Activated CD8-positive, alpha-beta memory T cell treated with anti-CD3 and anti-CD28 coated beads, Interleukin-2, amount 50 U/mL, for 24 hours (primary cell): ENCODE data around the gene PRPF6.

Experiments
- DNase-seq: peaks from one replicate; pipeline ENCODE4 v3.0.0-alpha.2; 2020; ENCODE audit errors: extremely low read depth

Gene PRPF6

DNA sequence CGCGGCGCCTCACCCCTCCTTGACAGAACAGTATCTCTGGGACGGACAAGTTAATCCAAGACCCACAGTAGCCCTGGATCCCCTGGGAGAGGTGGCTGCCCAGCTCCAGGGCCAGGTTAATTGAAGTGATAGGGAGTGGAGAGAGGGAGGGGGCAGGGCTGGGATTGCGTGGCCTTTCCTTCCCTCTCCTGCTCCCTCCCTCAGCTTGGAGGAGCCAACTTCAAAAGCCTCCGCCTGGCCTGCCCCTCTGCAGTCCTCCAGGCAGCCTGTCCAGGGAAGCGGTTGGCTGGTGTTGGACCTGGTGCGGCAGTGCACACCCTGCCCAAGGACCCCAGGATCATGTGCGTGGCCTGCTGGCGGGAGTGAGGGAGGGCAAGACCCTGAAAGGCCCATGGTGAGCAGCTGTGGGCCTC, 55.0 kb downstream of the PRPF6 start, which contains the start of gene C20orf204:
Gene C20orf204 (plus strand): TSS at position 250 of the 413 bp plus-strand sequence. CDS start 142 bp downstream, at position 392.
- DNase-seq = no peak

DNA sequence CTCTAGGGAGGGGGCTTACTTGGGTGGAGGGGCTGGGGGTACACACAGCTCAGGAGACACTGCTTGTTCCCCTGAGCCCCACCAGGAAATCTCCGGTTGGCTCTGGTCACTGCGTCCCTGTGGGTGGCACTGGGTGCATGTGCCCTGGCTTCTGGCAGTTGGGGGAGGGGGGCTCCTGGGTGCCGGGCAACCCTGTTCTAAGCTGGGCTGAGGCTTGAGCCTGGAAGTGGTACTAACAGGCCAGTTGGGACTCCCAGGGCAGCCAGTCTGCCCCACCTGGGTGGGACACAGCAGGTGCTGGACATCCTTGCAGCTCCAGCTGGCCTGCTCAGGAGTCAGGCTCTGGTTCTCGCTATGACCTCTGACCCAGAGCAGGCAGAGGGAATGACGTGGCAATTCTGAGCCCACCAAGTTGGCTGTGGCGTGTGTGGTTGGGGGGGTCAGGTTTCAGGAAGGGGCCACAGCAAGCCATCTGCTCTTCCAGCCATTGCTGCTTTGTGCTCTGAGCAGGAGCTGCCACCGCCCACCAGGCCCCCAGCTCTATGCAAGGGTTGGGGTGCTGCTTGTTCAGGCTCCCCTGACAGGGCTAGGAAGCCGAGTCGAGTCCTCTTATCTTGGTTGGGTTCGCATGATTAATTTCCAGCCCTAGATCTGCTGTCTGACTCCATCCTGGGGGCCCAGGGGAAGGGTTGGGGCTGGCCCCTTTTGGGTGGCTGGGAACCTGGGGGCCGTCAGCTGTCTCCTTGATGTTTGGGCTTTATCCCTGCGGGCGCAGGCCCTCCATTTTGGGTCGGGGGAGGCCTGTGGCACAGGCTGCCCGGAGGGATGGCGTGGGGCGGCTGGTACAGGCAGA, 55.6 kb downstream of the PRPF6 start:
- no peak for DNase-seq

DNA sequence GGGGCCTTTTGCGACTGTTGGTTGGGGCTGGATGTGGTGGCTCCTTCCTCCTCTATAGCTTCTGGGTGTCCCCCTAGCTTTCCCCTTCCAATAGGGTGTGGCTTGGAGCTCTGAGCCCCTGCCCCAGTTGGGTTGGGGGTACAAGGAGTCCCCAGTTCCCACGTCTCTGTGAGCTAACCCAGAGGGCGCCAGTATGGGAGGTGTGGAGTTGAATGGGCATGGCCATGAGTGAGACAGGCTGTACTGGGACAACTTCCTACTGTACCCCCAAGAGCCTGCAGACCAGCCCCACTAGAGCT, 56.2 kb downstream of the PRPF6 start:
- DNase-seq = no peak

- no peak for DNase-seq
Observed at GRCh38 chr20:64037498-64038213, 56.7 kb downstream of the PRPF6 start.

GRCh38 chr20:64038224-64038564, 57.3 kb downstream of the PRPF6 start:
- no peak for DNase-seq

DNA sequence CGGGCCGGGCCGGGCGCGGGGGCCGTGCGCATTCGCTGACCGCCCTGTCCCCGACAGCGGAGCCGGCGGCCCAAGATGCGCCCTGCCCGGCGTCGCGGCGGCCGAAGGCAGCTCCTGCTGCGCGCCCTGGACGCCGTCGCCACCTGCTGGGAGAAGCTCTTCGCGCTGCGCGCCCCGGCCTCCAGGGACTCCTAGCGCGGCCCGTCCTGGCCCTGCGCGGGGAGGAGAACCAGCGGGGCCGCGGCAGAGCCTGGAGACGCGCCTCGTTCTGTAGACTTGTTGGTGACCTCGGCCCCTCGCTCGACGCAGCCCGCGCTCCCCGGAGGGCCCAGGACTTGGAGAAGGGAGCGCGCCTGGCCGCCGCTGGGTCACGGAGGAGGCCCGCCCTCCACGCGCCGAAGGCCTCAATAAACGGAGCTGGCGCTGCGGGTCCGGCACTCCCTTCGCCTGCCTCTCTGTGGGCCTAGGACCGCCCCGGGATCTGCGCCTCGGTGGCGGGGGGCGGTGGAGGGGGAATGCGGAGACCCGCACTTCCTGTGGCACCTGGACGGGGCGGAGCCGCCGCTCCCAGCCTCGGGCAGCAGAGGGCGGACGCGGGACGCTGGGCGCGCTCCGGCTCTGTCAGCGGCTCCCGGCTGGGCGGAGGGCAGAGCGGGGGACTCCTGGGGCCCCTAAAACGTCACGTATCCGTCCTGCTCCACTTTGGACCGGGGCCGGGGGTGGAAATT, 57.8 kb downstream of the PRPF6 start:
- DNase-seq = no peak

GRCh38 chr20:64039293-64040160, 58.6 kb downstream of the PRPF6 start:
- DNase-seq = no peak

GRCh38 chr20:64040231-64041039, 59.5 kb downstream of the PRPF6 start:
- no peak for DNase-seq

DNA sequence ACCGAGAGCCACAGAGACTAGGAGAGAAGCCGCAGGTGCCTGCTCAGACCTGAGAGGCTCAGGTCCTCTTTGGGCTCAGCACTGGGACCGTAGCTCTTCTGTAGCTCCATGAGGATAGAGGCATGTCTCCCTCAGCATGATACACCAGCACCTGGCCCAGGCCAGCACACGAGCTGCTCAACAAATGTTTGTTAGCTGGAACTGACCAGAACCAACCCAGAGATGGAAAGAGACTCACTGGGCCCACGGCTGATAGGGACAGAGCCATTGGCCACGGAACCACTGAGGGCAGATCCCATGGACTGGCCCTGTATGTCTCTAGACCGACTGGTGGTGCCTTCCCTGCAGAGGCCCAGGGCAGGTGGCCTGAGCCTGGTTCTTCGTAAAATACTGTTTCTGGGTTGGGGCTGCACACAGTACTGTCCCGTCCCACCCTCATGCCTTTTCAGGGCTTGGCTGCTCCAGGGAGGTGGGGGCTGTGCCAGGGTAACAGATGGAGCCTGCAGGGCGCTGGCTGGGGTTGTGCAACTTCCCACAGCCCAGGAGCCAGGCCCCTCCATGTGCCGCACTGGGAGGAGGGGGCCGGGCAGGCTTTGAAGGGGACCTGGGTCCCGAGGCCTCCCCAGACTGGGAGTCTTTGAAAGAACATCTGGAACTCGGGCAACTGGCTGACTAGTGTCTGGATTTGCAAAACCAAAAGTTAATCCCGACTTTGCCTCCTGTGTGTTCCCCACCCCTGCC, 60.3 kb downstream of the PRPF6 start:
- no peak for DNase-seq

- no peak for DNase-seq
Observed at GRCh38 chr20:64041781-64042053, 60.8 kb downstream of the PRPF6 start.

DNA sequence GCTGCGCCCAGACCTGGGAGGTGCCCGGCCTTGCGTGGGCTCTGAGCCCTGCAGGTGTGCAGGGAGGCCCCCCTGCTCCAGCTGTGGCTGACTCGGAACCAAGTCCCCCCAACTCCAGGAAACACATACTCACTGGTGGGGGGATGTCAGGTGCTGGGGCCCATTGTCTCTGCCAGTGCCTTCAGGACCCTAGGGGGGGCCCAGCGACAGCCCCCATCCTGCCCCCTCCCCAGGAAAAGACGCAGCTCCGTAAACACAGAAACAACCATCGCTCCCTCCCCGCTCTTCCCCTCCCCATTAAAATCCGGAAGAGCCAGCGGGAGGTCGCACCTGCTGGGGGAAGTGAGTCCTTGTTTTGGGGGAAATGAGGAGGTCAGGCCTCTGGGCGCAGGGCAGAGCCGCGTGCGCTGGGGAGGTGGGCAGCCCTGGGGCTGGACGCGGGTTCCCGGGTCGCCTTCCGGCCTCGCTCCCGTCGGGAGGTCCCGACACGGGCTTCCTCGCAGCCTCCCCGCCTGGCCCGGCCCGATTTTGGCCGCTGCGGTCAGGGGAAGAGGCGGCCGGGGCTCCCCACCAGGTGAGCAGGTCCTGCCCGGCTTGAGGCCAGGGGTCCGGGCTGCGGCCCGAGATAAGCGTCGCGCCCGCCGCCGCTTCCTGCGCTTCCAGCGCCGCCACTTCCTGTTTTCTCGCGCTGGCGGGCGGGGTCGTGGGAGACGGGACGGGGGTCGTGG, 61.3 kb downstream of the PRPF6 start:
- DNase-seq = no peak

- DNase-seq = no peak
Observed at GRCh38 chr20:64043768-64044167, 62.8 kb downstream of the PRPF6 start.

GRCh38 chr20:64044484-64045247, 63.7 kb downstream of the PRPF6 start:
- DNase-seq = no peak

DNA sequence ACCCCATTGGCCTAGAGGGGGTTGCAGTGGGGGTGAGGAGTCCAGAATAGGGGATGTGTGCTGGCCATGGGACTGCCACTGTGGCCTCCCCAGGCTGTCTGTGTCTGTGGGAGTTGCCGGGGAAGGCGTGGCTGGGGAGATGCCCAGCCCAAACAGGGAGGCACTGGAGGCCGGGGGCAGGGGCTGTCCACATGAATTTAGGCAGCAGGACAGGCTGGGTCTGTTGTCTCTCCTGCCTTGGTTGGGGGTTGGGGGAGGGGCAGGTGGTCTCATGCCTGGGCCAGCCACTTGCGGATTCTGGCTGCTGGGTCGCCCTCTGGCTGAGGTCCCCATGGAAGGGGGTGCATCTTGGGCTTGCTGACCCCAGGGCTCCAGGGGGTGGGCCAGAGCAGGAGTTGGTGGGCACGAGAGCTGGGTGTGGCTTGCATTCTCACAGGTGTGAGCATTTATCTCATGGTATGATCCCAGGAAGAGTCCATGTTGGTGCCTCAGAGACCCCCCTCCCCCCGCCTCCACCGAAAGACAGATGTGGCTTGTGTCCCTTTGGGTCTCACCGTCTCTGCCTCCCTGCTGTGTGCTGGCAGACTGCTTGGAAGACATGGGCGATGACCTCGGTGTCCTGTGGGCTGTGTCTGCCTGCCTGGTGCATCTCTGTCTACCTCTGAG, 64.5 kb downstream of the PRPF6 start:
- DNase-seq = no peak

DNA sequence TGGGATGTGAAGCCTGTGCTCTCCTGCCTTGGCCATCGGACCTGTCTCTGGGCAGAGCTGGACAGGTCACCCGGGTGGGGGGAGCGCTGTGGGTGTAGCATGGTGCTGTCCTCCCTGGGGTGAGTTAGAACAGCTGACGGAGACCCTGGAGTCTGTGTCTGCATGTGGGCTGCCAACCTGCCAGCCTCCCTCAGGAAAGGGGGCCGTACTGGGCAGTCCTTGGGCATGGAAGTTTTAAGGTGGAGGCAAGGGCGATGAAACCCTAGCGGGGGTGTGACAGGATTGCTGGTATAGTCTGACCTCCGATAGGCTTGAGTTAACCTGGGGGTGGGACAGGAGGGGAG, 66.1 kb downstream of the PRPF6 start:
- no peak for DNase-seq

- no peak for DNase-seq
Observed at GRCh38 chr20:64047968-64048401, 67.1 kb downstream of the PRPF6 start.

DNA sequence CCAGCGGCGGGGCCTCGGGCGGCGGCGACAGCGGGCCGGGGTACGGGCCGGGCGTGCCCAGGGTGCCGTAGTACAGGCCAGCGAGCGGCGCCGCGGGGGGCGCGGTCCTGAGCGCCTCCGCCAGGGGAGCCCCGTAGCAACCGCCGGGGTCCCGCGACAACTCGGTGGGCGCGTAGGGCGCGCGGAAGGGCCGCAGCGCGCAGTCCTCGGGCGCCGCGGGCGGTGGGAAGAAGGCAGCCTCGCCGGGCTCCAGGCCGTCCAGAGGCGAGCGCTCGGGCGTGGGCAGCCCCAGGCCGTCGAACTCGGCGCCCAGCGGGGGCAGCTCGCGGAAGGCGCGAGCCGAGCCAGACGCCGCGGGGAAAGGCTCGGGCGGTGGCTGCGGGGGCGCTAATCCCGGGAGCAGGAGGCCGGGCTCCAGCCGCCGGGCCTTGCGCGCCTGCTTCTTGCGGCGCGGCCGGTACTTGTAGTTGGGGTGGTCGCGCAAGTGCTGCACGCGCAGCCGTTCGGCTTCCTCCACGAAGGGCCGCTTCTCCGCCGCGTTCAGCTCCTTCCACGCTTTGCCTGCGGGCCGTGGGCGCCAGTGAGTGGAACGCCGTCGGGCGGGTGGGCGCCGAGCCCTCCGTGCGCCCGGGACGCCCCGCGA, 67.6 kb downstream of the PRPF6 start:
- no peak for DNase-seq
